Keratinocyte (primary cell): ENCODE measurements around the gene FHIT. TPM values are rescaled to one million over a fixed set of nuclear protein-coding genes. Genes with fewer than 3 reads are reported as not detected.

Experiments used
- DNase-seq: peaks from one replicate; pipeline ENCODE4 v3.0.0-alpha.2; 2011; ENCODE audit warnings: low read depth, missing footprints, low spot score
- FAIRE-seq: peaks from 2 replicates; lab custom pipeline; 2011; peaks lifted over from hg19 to GRCh38; lab: Jason Lieb, UNC
- H2AFZ ChIP-seq: 2 replicates; pipeline ENCODE4 v1.6.0; 2012; ENCODE audit warnings: low read length, control low read depth, inconsistent platforms; ENCODE audit not compliant: control insufficient read depth
- H3K27ac ChIP-seq: 2 replicates; pipeline ENCODE4 v1.5.1; 2011; ENCODE audit warnings: low read length; ENCODE audit not compliant: control insufficient read depth, insufficient read depth
- H3K27me3 ChIP-seq: 3 replicates; pipeline ENCODE4 v1.6.0; 2011; ENCODE audit warnings: low read length; ENCODE audit not compliant: control insufficient read depth, insufficient read depth; ENCODE audit errors: extremely low read depth
- H3K36me3 ChIP-seq, 2 experiments: 2 replicates in 1 of 2; 3 replicates in 1 of 2; pipeline ENCODE4 v1.5.1; 2011; ENCODE audit warnings: low read length in 2 of 2, mild to moderate bottlenecking in 1 of 2; ENCODE audit not compliant: control insufficient read depth in 2 of 2, insufficient read depth in 2 of 2; ENCODE audit errors: extremely low read depth in 1 of 2
- H3K4me1 ChIP-seq: 3 replicates; pipeline ENCODE4 v1.5.1; 2011; ENCODE audit warnings: low read length; ENCODE audit not compliant: control insufficient read depth, insufficient read depth; ENCODE audit errors: extremely low read depth
- H3K4me2 ChIP-seq: 3 replicates; pipeline ENCODE4 v1.6.0; 2011; ENCODE audit warnings: low read depth, low read length; ENCODE audit not compliant: control insufficient read depth, insufficient read depth; ENCODE audit errors: extremely low read depth
- H3K4me3 ChIP-seq, 3 experiments: fragments of 200-600 bp in 1 of 3; sonication (generic) in 1 of 3; 2 replicates in 2 of 3; 3 replicates in 1 of 3; pipeline ENCODE4 v1.5.1; 2011 to 2016; ENCODE audit warnings: low read length in 3 of 3, mild to moderate bottlenecking in 3 of 3, control low read depth in 2 of 3, inconsistent platforms in 1 of 3, low read depth in 1 of 3, mixed read lengths in 1 of 3, mixed run types in 1 of 3, moderate library complexity in 1 of 3; ENCODE audit not compliant: control insufficient read depth in 2 of 3, insufficient read depth in 2 of 3; ENCODE audit errors: extremely low read depth in 1 of 3
- H3K79me2 ChIP-seq: 2 replicates; pipeline ENCODE4 v1.6.0; 2012; ENCODE audit warnings: low read length; ENCODE audit not compliant: control insufficient read depth, insufficient read depth
- H3K9ac ChIP-seq: 3 replicates; pipeline ENCODE4 v1.6.0; 2011; ENCODE audit warnings: low read length; ENCODE audit not compliant: control insufficient read depth, insufficient read depth; ENCODE audit errors: extremely low read depth
- H3K9me1 ChIP-seq: 3 replicates; pipeline ENCODE4 v1.6.0; 2011; ENCODE audit warnings: low read length; ENCODE audit not compliant: control insufficient read depth, insufficient read depth; ENCODE audit errors: extremely low read depth
- H3K9me3 ChIP-seq: 2 replicates; pipeline ENCODE4 v1.5.1; 2012; ENCODE audit warnings: low read depth, low read length; ENCODE audit not compliant: control insufficient read depth
- H4K20me1 ChIP-seq: 3 replicates; pipeline ENCODE4 v1.6.0; 2011; ENCODE audit warnings: low read length; ENCODE audit not compliant: control insufficient read depth, insufficient read depth; ENCODE audit errors: extremely low read depth
- CTCF ChIP-seq, 3 experiments: IDR thresholded peaks in 1 of 3; conservative IDR thresholded peaks in 1 of 3; optimal IDR thresholded peaks in 1 of 3; 2 replicates in 2 of 3; 3 replicates in 1 of 3; pipeline versions ENCODE3 to v1.5.1; 2011; ENCODE audit warnings: low read length in 3 of 3, mild to moderate bottlenecking in 3 of 3, moderate library complexity in 2 of 3, control low read depth in 1 of 3, inconsistent platforms in 1 of 3; ENCODE audit not compliant: insufficient read depth in 2 of 3; ENCODE audit errors: extremely low read depth in 1 of 3
- EZH2 ChIP-seq: IDR thresholded peaks from one replicate; pipeline ENCODE4 v1.6.1; 2012; ENCODE audit warnings: inconsistent platforms, mild to moderate bottlenecking, low read length, moderate library complexity
- dilution Hi-C: fragments of 300-500 bp; cut with MboI; formaldehyde crosslinking; loops from one replicate; pipeline ENCODE4 v1.7.0; 2020; ENCODE audit warnings: low sequenced_read_pairs; ENCODE audit not compliant: extremely low pct_ligation_motif_present
- polyA plus RNA-seq, 5 experiments: library from polyadenylated mRNA; depleted of rRNA in 3 of 5; stranded (reverse) in 3 of 5; stranded (forward) in 1 of 5; unstranded in 1 of 5; fragments of >200 nt; gene quantifications; 1 replicate in 1 of 5; 2 replicates in 3 of 5; 3 replicates in 1 of 5; pipeline versions ENCODE4 v1.2.1 to v1.2.3, GENCODE V29; 2011 to 2012; ENCODE audit warnings: missing spikeins in 2 of 5, low read depth in 1 of 5, low replicate concordance in 1 of 5

The FHIT gene
- polyA plus RNA-seq, 1 donor (not counting 4 experiments of a cell fraction or from before 2014, with no cell fraction given), result 2.2 TPM

GRCh38 chr3:60080648-60081047 is 1170.6 kb downstream of the FHIT start:
- no peak for FAIRE-seq
- dilution Hi-C loops, result no loop called here
- TF ChIP-seq EZH2, result no peak
- no peak for TF ChIP-seq CTCF (optimal IDR thresholded peaks at IDR 0.05 in 1 of 3, IDR thresholded peaks at IDR 0.05 in 1 of 3, conservative IDR thresholded peaks at IDR 0.05 in 1 of 3; ENCODE audit: extremely low read depth in 1 of 3, insufficient read depth in 2 of 3, low read length in 3 of 3)
- no peak overlapping the region for H2AFZ ChIP-seq
- H4K20me1 ChIP-seq, result no peaks in the 10 kb centered on the region
- no peaks in the 10 kb centered on the region for H3K79me2 ChIP-seq
- H3K4me2 ChIP-seq, result no peak overlapping the region
- H3K27me3 ChIP-seq, result no peaks in the 10 kb centered on the region
- no peaks in the 10 kb centered on the region for H3K9me3 ChIP-seq
- H3K4me3 ChIP-seq, result no peak overlapping the region
- H3K9ac ChIP-seq, result no peak overlapping the region
- no peaks in the 10 kb centered on the region for H3K36me3 ChIP-seq
- no peaks in the 10 kb centered on the region for H3K9me1 ChIP-seq
- no peak for DNase-seq
- H3K27ac ChIP-seq, result no peak overlapping the region
- no peaks in the 10 kb centered on the region for H3K4me1 ChIP-seq

GRCh38 chr3:60079076-60079475 is 1172.2 kb downstream of the FHIT start:
- H3K9me3 ChIP-seq, result no peaks in the 10 kb centered on the region
- H3K9ac ChIP-seq, result no peak overlapping the region
- no peaks in the 10 kb centered on the region for H3K27me3 ChIP-seq
- no peak for DNase-seq
- H3K4me2 ChIP-seq, result no peak overlapping the region
- FAIRE-seq, result no peak
- no peak overlapping the region for H2AFZ ChIP-seq
- H3K36me3 ChIP-seq, result no peaks in the 10 kb centered on the region
- H3K9me1 ChIP-seq, result no peaks in the 10 kb centered on the region
- no peak overlapping the region for H3K4me3 ChIP-seq
- no peak overlapping the region for H3K27ac ChIP-seq
- H3K4me1 ChIP-seq, result no peaks in the 10 kb centered on the region
- dilution Hi-C loops, result no loop called here
- H4K20me1 ChIP-seq, result no peaks in the 10 kb centered on the region
- no peak for TF ChIP-seq CTCF (optimal IDR thresholded peaks at IDR 0.05 in 1 of 3, IDR thresholded peaks at IDR 0.05 in 1 of 3, conservative IDR thresholded peaks at IDR 0.05 in 1 of 3; ENCODE audit: extremely low read depth in 1 of 3, insufficient read depth in 2 of 3, low read length in 3 of 3)
- TF ChIP-seq EZH2, result no peak
- no peaks in the 10 kb centered on the region for H3K79me2 ChIP-seq
